ENCODE results near the gene SLC13A3. TPM values are rescaled to one million over a fixed set of nuclear protein-coding genes. Genes with fewer than 3 reads are reported as not detected.

The SLC13A3 gene
- polyA plus RNA-seq, 2 of the 4 experiments (the other 2 are of a cell fraction) = 0.19 TPM; not detected in 1

DNA sequence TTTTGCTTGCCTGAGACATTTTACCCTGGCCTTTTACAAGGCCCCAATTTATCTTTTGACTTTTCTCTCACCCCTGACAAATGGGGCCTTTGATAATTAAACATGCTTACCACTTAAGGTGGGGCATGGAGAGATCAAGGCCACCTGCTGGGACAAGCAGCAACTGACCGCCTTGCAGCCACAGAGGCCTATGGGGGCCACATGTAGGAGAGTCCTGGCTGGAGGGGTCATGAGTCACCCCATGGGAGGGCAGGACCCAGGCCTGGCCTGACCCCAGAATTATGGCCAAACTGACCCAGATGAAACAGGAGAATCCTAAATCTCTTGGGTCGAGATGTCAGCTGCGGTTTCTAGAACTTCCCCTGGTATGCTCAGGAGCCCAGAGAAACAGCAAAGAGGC is 92.3 kb downstream of the SLC13A3 start:
- ChIA-PET POLR2A (no interaction called here), CTCF (interaction anchor here (0.8 to 2.2 kb wide), 4 partner anchors 10 to 23 kb away, joined by 3 to 7 read pairs (median 4); no protein-coding TSS in a partner anchor)
- WGBS (ENCODE audit: missing lambda C conversion rate) = 87% methylated on average over 3 of the region's 3 CpGs
- TF ChIP-seq RARB (CRISPR knock-in tag; IDR thresholded peaks at IDR 0.05) = no peak
- TF ChIP-seq ESRRA (IDR thresholded peaks at IDR 0.05; ENCODE audit: borderline replicate concordance, low read length) = no peak
- DNase-seq (ENCODE audit: low read depth in 1 of 2, low spot score in 1 of 2) (no peak), FAIRE-seq (no peak), ATAC-seq (no peak)
- H3K9me3 ChIP-seq = no peaks in the 10 kb centered on the region
- peaks cover 12% of the 10 kb centered on the region for H3K4me1 ChIP-seq
- no peak overlapping the region for H3K4me2 ChIP-seq
- H3K27ac ChIP-seq = no peak overlapping the region
- no peak overlapping the region for H3K4me3 ChIP-seq

GRCh38 chr20:46558511-46558959 is 92.7 kb downstream of the SLC13A3 start:
- H3K27ac ChIP-seq = no peak overlapping the region
- TF ChIP-seq CHD4 (IDR thresholded peaks at IDR 0.05; ENCODE audit: borderline replicate concordance) (no peak), HMGXB4 (CRISPR knock-in tag; IDR thresholded peaks at IDR 0.05; ENCODE audit: borderline replicate concordance) (no peak), GATA3 (IDR thresholded peaks at IDR 0.05; ENCODE audit: borderline replicate concordance) (no peak), HEYL (CRISPR knock-in tag; IDR thresholded peaks at IDR 0.05) (no peak), FOXS1 (CRISPR knock-in tag; IDR thresholded peaks at IDR 0.05) (no peak), KDM5A (IDR thresholded peaks at IDR 0.05) (no peak), NPAS2 (CRISPR knock-in tag; IDR thresholded peaks at IDR 0.05; ENCODE audit: borderline replicate concordance) (no peak), CTCF (IDR thresholded peaks at IDR 0.05) (no peak), ZNF302 (CRISPR knock-in tag; IDR thresholded peaks at IDR 0.05) (no peak), KDM1A (IDR thresholded peaks at IDR 0.05; ENCODE audit: low read depth) (no peak)
- CTCF ChIA-PET = interaction anchor here (0.6 to 2.2 kb wide), 4 partner anchors 15 to 39 kb away, joined by 3 to 7 read pairs (median 3); no protein-coding TSS in a partner anchor
- H3K9me3 ChIP-seq = no peaks in the 10 kb centered on the region
- POLR2A ChIA-PET = no interaction called here
- 0 out of 3 replicates have a peak overlapping the region, but pooled peaks have one; percentile 23 for H3K4me2 ChIP-seq
- WGBS (ENCODE audit: missing lambda C conversion rate) = 18% methylated on average over 5 of the region's 5 CpGs
- peaks cover 12% of the 10 kb centered on the region for H3K4me1 ChIP-seq
- ATAC-seq (peak; percentile 79 to 83), FAIRE-seq (no peak), DNase-seq (ENCODE audit: low read depth in 1 of 2, low spot score in 1 of 2) (peak; percentile 59 to 73)
- H3K4me3 ChIP-seq = no peak overlapping the region

GRCh38 chr20:46557231-46557956 is 93.9 kb downstream of the SLC13A3 start:
- WGBS (ENCODE audit: missing lambda C conversion rate) = 54% methylated on average over 8 of the region's 8 CpGs
- Histone ChIP-seq H3K27ac (no peak overlapping the region), H3K4me2 (no peak overlapping the region), H3K4me3 (no peak overlapping the region), H3K9me3 (no peaks in the 10 kb centered on the region), H3K4me1 (peaks cover 8% of the 10 kb centered on the region; the same call in 1 of the 3 replicates)
- CTCF ChIA-PET = interaction anchor here (1.2 to 2.2 kb wide), 3 partner anchors 16 to 123 kb away, joined by 3 to 7 read pairs (median 6); no protein-coding TSS in a partner anchor
- ATAC-seq (no peak), FAIRE-seq (no peak), DNase-seq (ENCODE audit: low read depth in 1 of 2, low spot score in 1 of 2) (no peak)
- no peak for TF ChIP-seq SREBF2 (IDR thresholded peaks at IDR 0.05)
- TF ChIP-seq HOXB13 (CRISPR knock-in tag; IDR thresholded peaks at IDR 0.05; ENCODE audit: low read depth) = no peak
- no peak for TF ChIP-seq TFCP2L1 (CRISPR knock-in tag; IDR thresholded peaks at IDR 0.05)
- no peak for TF ChIP-seq MYC (IDR thresholded peaks at IDR 0.05; ENCODE audit: borderline replicate concordance, low read length)
- TF ChIP-seq BHLHE40 (IDR thresholded peaks at IDR 0.05; ENCODE audit: low read depth, low read length) = no peak
- TF ChIP-seq HMGXB4 (CRISPR knock-in tag; IDR thresholded peaks at IDR 0.05; ENCODE audit: borderline replicate concordance) = no peak
- TF ChIP-seq HOXA7 (CRISPR knock-in tag; IDR thresholded peaks at IDR 0.05) = no peak
- TF ChIP-seq TP53 (CRISPR knock-in tag; IDR thresholded peaks at IDR 0.05) = no peak
- TF ChIP-seq CBX2 (IDR thresholded peaks at IDR 0.05; ENCODE audit: borderline replicate concordance, low read depth) = no peak
- TF ChIP-seq JUN (IDR thresholded peaks at IDR 0.05) = no peak
- TF ChIP-seq EHF (CRISPR knock-in tag; IDR thresholded peaks at IDR 0.05) = no peak
- TF ChIP-seq ESRRA (IDR thresholded peaks at IDR 0.05; ENCODE audit: borderline replicate concordance, low read length) = no peak
- no peak for TF ChIP-seq CEBPB (IDR thresholded peaks at IDR 0.05)
- TF ChIP-seq NFE2L2 (conservative IDR thresholded peaks at IDR 0.05; ENCODE audit: low read length) = no peak
- POLR2A ChIA-PET = interaction anchor here (0.6 kb wide), 1 partner anchor 124 kb away, joined by 3 read pairs; no protein-coding TSS in a partner anchor
